K562 (cell line): Measurements from ENCODE around the gene RNASEH2A. TPM values are rescaled to one million over a fixed set of nuclear protein-coding genes. Genes with fewer than 3 reads are reported as not detected.

Source experiments
- BRF2 ChIP-seq: IDR thresholded peaks from 3 replicates; pipeline ENCODE4 v1.6.1; 2011; ENCODE audit warnings: borderline replicate concordance, mild to moderate bottlenecking; ENCODE audit not compliant: insufficient read length, insufficient read depth
- CHCHD3 ChIP-seq: fragments of 250-450 bp; sonication (Bioruptor Pico); IDR thresholded peaks from 2 replicates; pipeline ENCODE4 v2.1.2; 2022; ENCODE audit warnings: mild to moderate bottlenecking
- CTBP1 ChIP-seq: fragments of 450-650 bp; IDR thresholded peaks from 2 replicates; pipeline ENCODE4 v1.6.1; 2016; ENCODE audit warnings: borderline replicate concordance
- FOXP1 ChIP-seq: sonication (generic); formaldehyde crosslinking; IDR thresholded peaks from 2 replicates; pipeline ENCODE4 v1.8.0; 2022; ENCODE audit warnings: mild to moderate bottlenecking, missing genetic modification reagents
- NFRKB ChIP-seq: fragments of 450-650 bp; IDR thresholded peaks from 2 replicates; pipeline ENCODE4 v1.6.1; 2016; ENCODE audit warnings: low read depth
- PCBP1 ChIP-seq: fragments of 200-400 bp; formaldehyde crosslinking; IDR thresholded peaks from 2 replicates; pipeline ENCODE4 v1.6.1; 2018; ENCODE audit warnings: mild to moderate bottlenecking, low read depth, low read length; ENCODE audit not compliant: poor library complexity, severe bottlenecking
- POLR2AphosphoS2 ChIP-seq: IDR thresholded peaks from 2 replicates; pipeline ENCODE4 v1.6.1; 2012; ENCODE audit warnings: low read length, improper control_type of control experiment
- SAP30 ChIP-seq: fragments of 200-600 bp; sonication (generic); IDR thresholded peaks from 2 replicates; pipeline ENCODE4 v1.6.1; 2012; ENCODE audit warnings: borderline replicate concordance, low read depth, mild to moderate bottlenecking, moderate library complexity, low read length, control low read depth, inconsistent platforms; ENCODE audit not compliant: insufficient read depth, poor library complexity, severe bottlenecking
- SLC30A9 ChIP-seq: fragments of 250-450 bp; sonication (Bioruptor Pico); IDR thresholded peaks from 2 replicates; pipeline ENCODE4 v1.8.0; 2022; ENCODE audit warnings: mild to moderate bottlenecking, moderate library complexity
- SMAD1 ChIP-seq: fragments of 150-350 bp; IDR thresholded peaks from 2 replicates; pipeline ENCODE4 v1.6.1; 2014; ENCODE audit warnings: low read length, low read depth; ENCODE audit not compliant: partially characterized antibody
- TFAP4 ChIP-seq: sonication (generic); formaldehyde crosslinking; IDR thresholded peaks from 2 replicates; pipeline ENCODE4 v1.8.0; 2022; ENCODE audit warnings: missing genetic modification reagents, mild to moderate bottlenecking, moderate library complexity, borderline replicate concordance
- THRAP3 ChIP-seq: fragments of 450-650 bp; IDR thresholded peaks from 2 replicates; pipeline ENCODE4 v1.6.1; 2016; ENCODE audit warnings: mild to moderate bottlenecking, inconsistent platforms, borderline replicate concordance
- ZKSCAN8 ChIP-seq: fragments of 200-800 bp; sonication (Bioruptor generic); IDR thresholded peaks from 2 replicates; pipeline ENCODE4 v1.6.1; 2016; ENCODE audit warnings: missing genetic modification characterization, missing compliant biosample characterization
- ZNF23 ChIP-seq: fragments of 250-450 bp; sonication (Bioruptor Pico); IDR thresholded peaks from 2 replicates; pipeline ENCODE4 v1.4.0; 2020; ENCODE audit warnings: mild to moderate bottlenecking
- ZNF511 ChIP-seq: sonication (generic); formaldehyde crosslinking; IDR thresholded peaks from 2 replicates; pipeline ENCODE4 v1.8.0; 2022; ENCODE audit warnings: mild to moderate bottlenecking, missing genetic modification reagents
- ZNF695 ChIP-seq: fragments of 450-650 bp; formaldehyde crosslinking; IDR thresholded peaks from 2 replicates; pipeline ENCODE4 v1.4.0; 2020; ENCODE audit warnings: mild to moderate bottlenecking, moderate library complexity
- polyA plus RNA-seq, 8 experiments: library from polyadenylated mRNA; depleted of rRNA in 4 of 8; stranded (reverse) in 5 of 8; unstranded in 3 of 8; fragments of >200 nt; fragmentation: Nextera tagmentation in 2 of 8; fragmentation: Illumina TruSeq in 1 of 8; extraction: Ambion mirVana in 2 of 8; extraction: Trizol in 1 of 8; gene quantifications; 2 replicates each; pipeline versions ENCODE4 v1.2.1 to v1.2.3, GENCODE V29; 2011 to 2014; ENCODE audit warnings: inconsistent platforms in 1 of 8, missing spikeins in 1 of 8
- total RNA-seq, 7 experiments: library from RNA; depleted of rRNA in 6 of 7; stranded (reverse); fragments of >200 nt in 6 of 7; fragmentation: Illumina TruSeq in 2 of 7; extraction: Trizol in 2 of 7; gene quantifications; 2 replicates each; pipeline versions ENCODE4 v1.2.1 to v1.2.3, GENCODE V29; 2011 to 2021; ENCODE audit warnings: low replicate concordance in 1 of 7
- TF ChIP-seq, protein P1 (sequence below): fragments of 250-450 bp; sonication (Bioruptor Pico); IDR thresholded peaks from 2 replicates; pipeline ENCODE4 v1.8.0; 2022; ENCODE audit warnings: inconsistent platforms, mild to moderate bottlenecking, moderate library complexity, borderline replicate concordance
- TF ChIP-seq, protein P2 (sequence below): fragments of 250-450 bp; sonication (Bioruptor Pico); IDR thresholded peaks from 2 replicates; pipeline ENCODE4 v1.9.0; 2021; ENCODE audit warnings: mild to moderate bottlenecking
- TF ChIP-seq, protein P3 (sequence below): sonication (generic); formaldehyde crosslinking; IDR thresholded peaks from 2 replicates; pipeline ENCODE4 v1.8.0; 2022; ENCODE audit warnings: mild to moderate bottlenecking, missing genetic modification reagents

The RNASEH2A gene
- total and polyA plus RNA-seq, 9 of the 15 experiments (the other 6 are each of a cell fraction or from before 2014, with no cell fraction given): 22.3 to 78.0 (median 61.7) TPM

DNA sequence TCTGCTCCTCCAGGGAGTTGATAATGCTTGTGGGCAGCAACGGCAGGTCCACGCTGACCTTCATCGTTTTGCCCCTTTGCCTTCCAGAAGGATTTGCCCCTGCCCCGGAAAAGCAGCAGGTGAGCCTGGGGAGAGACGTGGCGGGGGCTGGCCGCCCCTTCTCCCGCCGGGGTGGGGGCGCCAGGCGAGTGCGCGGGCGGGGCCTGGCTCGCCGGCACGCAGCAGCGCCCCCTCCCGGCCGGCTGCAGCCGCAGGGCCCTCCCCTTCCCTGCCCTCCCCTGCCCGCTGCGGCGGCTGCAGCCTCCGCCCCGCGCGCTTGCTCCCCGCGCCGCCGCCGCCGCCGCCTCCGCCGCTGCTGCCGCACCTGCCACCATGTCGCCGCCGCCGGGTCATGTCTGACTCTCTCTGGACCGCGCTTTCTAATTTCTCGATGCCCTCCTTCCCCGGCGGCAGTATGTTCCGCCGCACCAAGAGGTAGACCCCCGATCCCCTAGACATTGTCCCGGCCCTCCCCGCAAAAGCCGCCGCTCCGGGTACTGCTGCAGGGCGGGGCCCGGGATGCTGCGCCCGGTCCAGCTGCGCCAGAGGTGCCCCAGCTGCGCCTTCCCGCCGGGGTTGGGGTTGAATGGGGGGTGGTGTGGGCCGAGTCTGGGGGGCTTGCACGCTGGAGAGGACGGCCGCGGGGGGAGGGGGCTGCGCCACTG is 31.9 kb downstream of the RNASEH2A start, which contains the start of gene MAST1 (continued):
- TF ChIP-seq ZKSCAN8 (CRISPR knock-in tag) (no peak), FOXP1 (CRISPR knock-in tag) (peak; percentile 50; the same call in 1 of the 2 replicates), POLR2AphosphoS2 (no peak), SLC30A9 (CRISPR knock-in tag) (no peak), CTBP1 (peak; percentile 86), PCBP1 (no peak), SAP30 (no peak), ZNF23 (CRISPR knock-in tag) (no peak), ZNF695 (CRISPR knock-in tag) (no peak), ZNF511 (CRISPR knock-in tag) (no peak), THRAP3 (no peak), TFAP4 (peak; percentile 53), NFRKB (no peak), SMAD1 (no peak), CHCHD3 (CRISPR knock-in tag) (no peak), BRF2 (no peak)
- TF ChIP-seq, protein P1, sequence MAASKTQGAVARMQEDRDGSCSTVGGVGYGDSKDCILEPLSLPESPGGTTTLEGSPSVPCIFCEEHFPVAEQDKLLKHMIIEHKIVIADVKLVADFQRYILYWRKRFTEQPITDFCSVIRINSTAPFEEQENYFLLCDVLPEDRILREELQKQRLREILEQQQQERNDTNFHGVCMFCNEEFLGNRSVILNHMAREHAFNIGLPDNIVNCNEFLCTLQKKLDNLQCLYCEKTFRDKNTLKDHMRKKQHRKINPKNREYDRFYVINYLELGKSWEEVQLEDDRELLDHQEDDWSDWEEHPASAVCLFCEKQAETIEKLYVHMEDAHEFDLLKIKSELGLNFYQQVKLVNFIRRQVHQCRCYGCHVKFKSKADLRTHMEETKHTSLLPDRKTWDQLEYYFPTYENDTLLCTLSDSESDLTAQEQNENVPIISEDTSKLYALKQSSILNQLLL (CRISPR knock-in tag): no peak
- TF ChIP-seq, protein P2, sequence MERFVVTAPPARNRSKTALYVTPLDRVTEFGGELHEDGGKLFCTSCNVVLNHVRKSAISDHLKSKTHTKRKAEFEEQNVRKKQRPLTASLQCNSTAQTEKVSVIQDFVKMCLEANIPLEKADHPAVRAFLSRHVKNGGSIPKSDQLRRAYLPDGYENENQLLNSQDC: no peak
- TF ChIP-seq, protein P3, sequence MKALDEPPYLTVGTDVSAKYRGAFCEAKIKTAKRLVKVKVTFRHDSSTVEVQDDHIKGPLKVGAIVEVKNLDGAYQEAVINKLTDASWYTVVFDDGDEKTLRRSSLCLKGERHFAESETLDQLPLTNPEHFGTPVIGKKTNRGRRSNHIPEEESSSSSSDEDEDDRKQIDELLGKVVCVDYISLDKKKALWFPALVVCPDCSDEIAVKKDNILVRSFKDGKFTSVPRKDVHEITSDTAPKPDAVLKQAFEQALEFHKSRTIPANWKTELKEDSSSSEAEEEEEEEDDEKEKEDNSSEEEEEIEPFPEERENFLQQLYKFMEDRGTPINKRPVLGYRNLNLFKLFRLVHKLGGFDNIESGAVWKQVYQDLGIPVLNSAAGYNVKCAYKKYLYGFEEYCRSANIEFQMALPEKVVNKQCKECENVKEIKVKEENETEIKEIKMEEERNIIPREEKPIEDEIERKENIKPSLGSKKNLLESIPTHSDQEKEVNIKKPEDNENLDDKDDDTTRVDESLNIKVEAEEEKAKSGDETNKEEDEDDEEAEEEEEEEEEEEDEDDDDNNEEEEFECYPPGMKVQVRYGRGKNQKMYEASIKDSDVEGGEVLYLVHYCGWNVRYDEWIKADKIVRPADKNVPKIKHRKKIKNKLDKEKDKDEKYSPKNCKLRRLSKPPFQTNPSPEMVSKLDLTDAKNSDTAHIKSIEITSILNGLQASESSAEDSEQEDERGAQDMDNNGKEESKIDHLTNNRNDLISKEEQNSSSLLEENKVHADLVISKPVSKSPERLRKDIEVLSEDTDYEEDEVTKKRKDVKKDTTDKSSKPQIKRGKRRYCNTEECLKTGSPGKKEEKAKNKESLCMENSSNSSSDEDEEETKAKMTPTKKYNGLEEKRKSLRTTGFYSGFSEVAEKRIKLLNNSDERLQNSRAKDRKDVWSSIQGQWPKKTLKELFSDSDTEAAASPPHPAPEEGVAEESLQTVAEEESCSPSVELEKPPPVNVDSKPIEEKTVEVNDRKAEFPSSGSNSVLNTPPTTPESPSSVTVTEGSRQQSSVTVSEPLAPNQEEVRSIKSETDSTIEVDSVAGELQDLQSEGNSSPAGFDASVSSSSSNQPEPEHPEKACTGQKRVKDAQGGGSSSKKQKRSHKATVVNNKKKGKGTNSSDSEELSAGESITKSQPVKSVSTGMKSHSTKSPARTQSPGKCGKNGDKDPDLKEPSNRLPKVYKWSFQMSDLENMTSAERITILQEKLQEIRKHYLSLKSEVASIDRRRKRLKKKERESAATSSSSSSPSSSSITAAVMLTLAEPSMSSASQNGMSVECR (CRISPR knock-in tag): 0 out of 2 replicates have a peak, but pooled peaks have one; percentile 51
